Measurements from ENCODE around the gene CNPPD1.
A peak's percentile ranks its signal among the peaks of the same experiment; 100 is the strongest.

The CNPPD1 gene

GRCh38 chr2:219213486-219214071 is 36.9 kb upstream of the CNPPD1 start:
- H3K4me3 ChIP-seq (ENCODE audit: low read length): no peak overlapping the region
- TF ChIP-seq CTCF (IDR thresholded peaks at IDR 0.05; ENCODE audit: insufficient read depth, low read depth, low read length, missing control alignments): no peak

GRCh38 chr2:219213026-219213415 is 36.3 kb upstream of the CNPPD1 start:
- DNase-seq (ENCODE audit: low read depth): no peak
- no peak for TF ChIP-seq CTCF (IDR thresholded peaks at IDR 0.05; ENCODE audit: insufficient read depth, low read depth, low read length, missing control alignments)
- no peak overlapping the region for H3K4me3 ChIP-seq (ENCODE audit: low read length)

More at GRCh38 chr2:219213486-219214071, 36.9 kb upstream of the CNPPD1 start:
- no peak for DNase-seq (ENCODE audit: low read depth)

GRCh38 chr2:219210886-219211362 is 34.2 kb upstream of the CNPPD1 start:
- no peak overlapping the region for H3K4me3 ChIP-seq (ENCODE audit: low read length)
- TF ChIP-seq CTCF (IDR thresholded peaks at IDR 0.05; ENCODE audit: insufficient read depth, low read depth, low read length, missing control alignments): no peak
- no peak for DNase-seq (ENCODE audit: low read depth)

- no peak for DNase-seq (ENCODE audit: low read depth)
- H3K4me3 ChIP-seq (ENCODE audit: low read length): no peak overlapping the region
- TF ChIP-seq CTCF (IDR thresholded peaks at IDR 0.05; ENCODE audit: insufficient read depth, low read depth, low read length, missing control alignments): no peak
These were observed 33.6 kb upstream of the CNPPD1 start for GRCh38 chr2:219210196-219210885.

- no peak for DNase-seq (ENCODE audit: low read depth)
- TF ChIP-seq CTCF (IDR thresholded peaks at IDR 0.05; ENCODE audit: insufficient read depth, low read depth, low read length, missing control alignments): no peak
- no peak overlapping the region for H3K4me3 ChIP-seq (ENCODE audit: low read length)
These were observed 32.8 kb upstream of the CNPPD1 start for GRCh38 chr2:219209236-219210195.

GRCh38 chr2:219207884-219208740 is 31.4 kb upstream of the CNPPD1 start:
- H3K4me3 ChIP-seq (ENCODE audit: low read length): no peak overlapping the region
- no peak for TF ChIP-seq CTCF (IDR thresholded peaks at IDR 0.05; ENCODE audit: insufficient read depth, low read depth, low read length, missing control alignments)
- peak; percentile 54 for DNase-seq (ENCODE audit: low read depth)
